Stomach (tissue), 4 donors: ENCODE results near the gene E2F7.

Source experiments
- EP300 ChIP-seq: sonication (generic); formaldehyde crosslinking; IDR thresholded peaks from one replicate; pipeline ENCODE4 v1.6.1; 2017; ENCODE audit warnings: antibody characterized with exemption
- POLR2A ChIP-seq, 4 donors: fragments of 450-650 bp; IDR thresholded peaks; one replicate each; pipeline ENCODE4 v1.6.1; 2016; ENCODE audit warnings: antibody characterized with exemption in 4 of 4, control low read depth in 2 of 4, mild to moderate bottlenecking in 1 of 4, moderate library complexity in 1 of 4
- TF ChIP-seq, protein P1 (sequence below), 7 experiments: fragments of 450-650 bp in 4 of 7; fragments of 200-600 bp in 3 of 7; sonication (generic) in 3 of 7; IDR thresholded peaks; one replicate each; pipeline ENCODE4 v1.5.1; 2016 to 2019; ENCODE audit warnings: antibody characterized with exemption in 7 of 7, control low read depth in 2 of 7, mild to moderate bottlenecking in 1 of 7

DNA sequence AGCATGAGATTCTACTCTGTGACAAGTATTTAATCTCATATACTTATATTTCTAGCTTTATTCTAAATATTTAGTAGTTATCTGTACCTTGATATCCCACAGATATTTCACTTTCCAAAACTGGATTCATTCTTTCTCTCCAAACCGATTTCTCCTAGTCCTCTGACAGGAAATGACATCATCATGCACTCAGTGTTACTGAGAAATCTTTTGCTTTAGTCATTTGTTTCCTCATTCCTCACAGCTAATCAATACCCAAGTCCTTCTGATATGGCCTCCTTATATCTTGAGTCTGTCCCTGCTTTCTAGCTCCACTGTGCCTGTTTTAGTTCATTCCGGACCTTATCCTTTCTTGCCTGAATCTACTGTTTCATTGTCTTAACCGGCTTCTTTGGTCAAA lies 39.4 kb upstream of the E2F7 start:
- TF ChIP-seq, protein P1, sequence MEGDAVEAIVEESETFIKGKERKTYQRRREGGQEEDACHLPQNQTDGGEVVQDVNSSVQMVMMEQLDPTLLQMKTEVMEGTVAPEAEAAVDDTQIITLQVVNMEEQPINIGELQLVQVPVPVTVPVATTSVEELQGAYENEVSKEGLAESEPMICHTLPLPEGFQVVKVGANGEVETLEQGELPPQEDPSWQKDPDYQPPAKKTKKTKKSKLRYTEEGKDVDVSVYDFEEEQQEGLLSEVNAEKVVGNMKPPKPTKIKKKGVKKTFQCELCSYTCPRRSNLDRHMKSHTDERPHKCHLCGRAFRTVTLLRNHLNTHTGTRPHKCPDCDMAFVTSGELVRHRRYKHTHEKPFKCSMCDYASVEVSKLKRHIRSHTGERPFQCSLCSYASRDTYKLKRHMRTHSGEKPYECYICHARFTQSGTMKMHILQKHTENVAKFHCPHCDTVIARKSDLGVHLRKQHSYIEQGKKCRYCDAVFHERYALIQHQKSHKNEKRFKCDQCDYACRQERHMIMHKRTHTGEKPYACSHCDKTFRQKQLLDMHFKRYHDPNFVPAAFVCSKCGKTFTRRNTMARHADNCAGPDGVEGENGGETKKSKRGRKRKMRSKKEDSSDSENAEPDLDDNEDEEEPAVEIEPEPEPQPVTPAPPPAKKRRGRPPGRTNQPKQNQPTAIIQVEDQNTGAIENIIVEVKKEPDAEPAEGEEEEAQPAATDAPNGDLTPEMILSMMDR (IDR thresholded peaks at IDR 0.05), result no peak
- no peak for TF ChIP-seq POLR2A (IDR thresholded peaks at IDR 0.05)
- no peak for TF ChIP-seq EP300
